ENCODE measurements around the gene AGO3.
A peak's percentile ranks its signal among the peaks of the same experiment; 100 is the strongest.

AGO3 gene

GRCh38 chr1:36098650-36099365 is 167.9 kb downstream of the AGO3 start:
- no peak for DNase-seq

DNA sequence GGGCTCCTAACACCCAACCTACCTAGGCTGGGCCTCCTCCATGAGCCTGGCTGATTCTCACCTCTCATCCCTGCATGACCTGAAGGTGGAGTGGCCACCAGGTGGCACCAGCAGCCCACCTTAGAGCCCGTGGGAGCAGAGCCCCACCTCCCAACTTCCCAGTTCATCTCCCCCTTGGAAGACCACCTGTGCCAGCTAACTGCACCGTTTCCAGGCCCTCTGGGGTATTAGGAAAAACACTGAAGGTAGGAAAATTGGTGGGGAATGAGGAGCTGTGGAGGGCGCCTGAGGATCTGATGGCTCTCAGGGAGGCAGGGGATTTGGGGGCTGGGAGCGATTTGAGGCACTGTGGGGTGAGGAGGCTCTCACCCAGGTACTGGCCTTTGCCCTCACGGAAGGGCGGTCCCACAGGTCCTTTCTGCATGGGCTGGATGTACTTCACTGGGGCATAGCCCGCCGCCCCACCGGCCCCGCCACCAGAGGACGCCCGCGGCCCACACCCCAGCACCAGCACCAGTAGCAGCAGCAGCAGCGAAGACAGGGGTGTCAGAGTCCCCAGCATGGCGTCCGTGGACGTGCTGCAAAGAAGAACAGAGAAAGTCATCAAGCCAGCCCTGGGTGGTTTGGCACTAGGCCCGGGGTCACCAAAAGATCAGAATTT is 168.9 kb downstream of the AGO3 start:
- peak; percentile 44 for DNase-seq

DNA sequence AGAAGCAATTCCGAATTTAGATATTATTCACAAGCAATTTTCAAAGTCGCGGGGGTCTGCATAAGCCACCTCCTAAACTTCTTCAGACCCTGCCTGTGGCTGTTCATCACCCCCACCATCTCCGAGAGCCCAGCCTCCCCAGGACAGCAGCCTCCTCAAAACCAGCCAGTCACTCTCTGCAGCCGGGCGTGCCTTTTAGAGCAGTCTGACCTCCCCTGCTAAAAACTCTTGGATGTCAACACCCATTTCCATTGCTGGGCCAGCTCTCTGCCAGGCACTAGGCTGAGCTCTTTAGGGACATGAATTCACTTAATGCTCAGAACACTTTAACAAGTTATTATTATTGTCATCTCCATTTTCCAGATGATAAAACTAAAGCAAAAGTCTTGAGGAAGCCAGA is 169.5 kb downstream of the AGO3 start:
- DNase-seq: no peak

DNA sequence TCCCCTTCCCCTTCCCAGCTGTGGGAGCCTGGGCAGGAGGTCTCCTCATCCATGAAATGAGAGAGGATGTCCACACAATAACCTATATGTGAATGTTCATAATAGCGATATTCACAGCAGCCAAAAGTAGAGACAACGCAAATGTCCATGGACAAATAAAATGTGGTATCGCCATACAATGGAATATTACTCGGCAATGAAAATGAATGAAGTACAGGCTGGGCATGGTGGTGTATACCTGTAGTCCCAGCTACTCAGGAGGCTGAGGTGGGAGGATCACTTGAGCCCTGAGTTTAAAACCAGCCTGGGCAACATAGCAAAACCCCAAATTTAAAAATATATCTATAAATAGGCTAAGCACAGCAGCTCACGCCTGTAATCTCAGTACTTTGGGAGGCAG is 170.6 kb downstream of the AGO3 start:
- no peak for DNase-seq

- DNase-seq: no peak
These were observed 175.4 kb downstream of the AGO3 start for GRCh38 chr1:36106269-36106668.

DNA sequence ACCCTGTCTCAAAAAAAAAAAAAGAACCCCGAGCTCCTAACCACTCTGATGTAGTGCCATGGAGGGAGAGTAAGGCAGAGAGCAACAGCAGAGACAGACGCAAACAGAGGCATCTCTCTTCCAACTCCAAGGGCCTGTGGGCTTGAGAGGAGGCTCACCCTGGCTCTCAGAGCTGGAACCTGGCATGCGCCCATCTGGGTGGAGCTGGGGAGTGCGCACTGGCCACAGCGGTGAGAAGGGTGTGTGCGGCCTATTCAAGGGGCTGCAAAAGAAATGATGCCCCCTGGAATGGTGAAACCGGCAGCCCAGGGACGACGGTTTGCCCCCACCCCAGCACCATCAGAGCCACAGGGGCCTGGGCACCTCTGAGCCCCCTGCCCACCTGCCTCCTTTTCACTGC is 176.5 kb downstream of the AGO3 start:
- DNase-seq: no peak

DNA sequence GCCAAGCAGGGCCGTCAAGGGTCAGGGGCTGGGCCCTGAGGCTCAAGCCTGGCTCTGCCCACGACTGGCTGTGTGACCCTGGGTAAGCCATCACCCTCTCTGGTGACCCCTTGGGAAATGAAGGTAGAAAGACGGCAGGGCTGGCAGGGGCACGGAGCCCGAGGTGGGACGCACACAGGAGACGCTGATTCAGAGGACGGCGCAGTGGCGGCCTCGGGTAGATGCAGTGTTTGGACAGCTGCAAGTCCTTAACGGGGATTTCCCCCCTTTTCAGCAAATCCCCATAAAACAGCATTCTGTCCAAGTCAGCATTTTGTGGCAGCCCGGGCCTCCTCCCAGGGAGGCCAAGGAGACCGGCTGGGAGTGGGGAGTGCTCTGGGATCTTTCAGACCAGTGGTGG is 177.4 kb downstream of the AGO3 start:
- no peak for DNase-seq

GRCh38 chr1:36109041-36109679 is 178.3 kb downstream of the AGO3 start:
- DNase-seq: peak; percentile 53

DNA sequence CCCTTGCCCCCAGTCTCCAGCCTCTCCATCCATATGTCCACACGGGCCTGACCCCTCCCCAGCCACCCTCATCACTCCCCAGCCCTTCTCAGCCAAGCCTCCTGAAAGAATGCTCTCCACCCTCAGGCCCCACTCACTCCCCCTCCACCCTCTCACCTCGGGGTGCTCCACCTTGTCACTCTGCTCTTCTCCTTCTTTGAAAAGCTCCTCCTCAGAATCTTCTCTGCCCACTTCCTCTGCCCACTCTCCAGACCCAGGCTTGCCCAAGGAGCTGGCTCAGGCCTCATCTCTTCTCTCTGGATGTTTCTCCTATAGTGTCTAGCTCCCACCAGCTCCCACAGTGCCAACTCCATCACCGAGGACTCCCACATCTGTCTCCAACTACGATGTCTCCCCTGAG is 180.2 kb downstream of the AGO3 start:
- no peak for DNase-seq

DNA sequence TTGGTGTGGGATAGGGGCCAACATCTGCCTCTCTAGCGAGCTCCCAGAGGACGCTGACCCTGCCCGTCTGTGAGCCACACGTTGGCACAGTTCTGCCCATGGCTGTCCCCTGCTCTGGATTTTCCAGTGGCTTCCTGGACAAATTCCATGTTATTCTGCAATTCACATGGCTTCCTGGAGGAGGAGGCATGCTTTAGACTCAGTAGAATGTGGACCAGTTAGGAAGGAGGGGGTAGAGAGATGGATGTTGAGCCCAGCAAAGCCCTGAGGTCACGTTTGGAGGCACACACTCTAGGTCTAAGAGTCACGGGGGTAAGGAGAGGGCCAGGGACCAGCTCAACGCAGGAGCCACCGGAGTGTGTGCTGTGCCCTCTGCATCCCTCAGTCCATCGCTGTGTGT is 181.9 kb downstream of the AGO3 start:
- DNase-seq: no peak

DNA sequence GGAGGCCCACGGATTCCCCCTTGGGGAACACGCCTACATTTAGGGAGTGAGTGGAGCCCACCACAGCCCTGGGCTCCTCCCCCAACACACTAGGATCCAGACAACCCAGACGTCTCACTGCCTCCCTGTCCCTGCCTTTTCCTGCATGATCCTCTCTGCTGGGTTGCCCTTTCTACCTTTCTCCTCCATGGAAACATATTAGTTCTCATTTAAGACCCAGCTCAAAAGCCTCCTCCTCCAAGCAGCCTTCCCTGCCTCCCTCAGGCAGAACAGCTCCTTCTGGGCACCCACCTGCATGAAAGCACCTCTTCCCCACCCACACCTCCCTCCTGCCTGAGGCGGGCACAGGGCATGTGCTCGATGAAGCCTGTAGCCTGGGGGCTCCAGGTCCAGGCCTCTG is 183.5 kb downstream of the AGO3 start:
- no peak for DNase-seq

GRCh38 chr1:36115200-36115669 is 184.3 kb downstream of the AGO3 start:
- DNase-seq: no peak

GRCh38 chr1:36115931-36116330 is 185.0 kb downstream of the AGO3 start:
- DNase-seq: no peak

- DNase-seq: no peak
These were observed 186.0 kb downstream of the AGO3 start for GRCh38 chr1:36116901-36117300.

DNA sequence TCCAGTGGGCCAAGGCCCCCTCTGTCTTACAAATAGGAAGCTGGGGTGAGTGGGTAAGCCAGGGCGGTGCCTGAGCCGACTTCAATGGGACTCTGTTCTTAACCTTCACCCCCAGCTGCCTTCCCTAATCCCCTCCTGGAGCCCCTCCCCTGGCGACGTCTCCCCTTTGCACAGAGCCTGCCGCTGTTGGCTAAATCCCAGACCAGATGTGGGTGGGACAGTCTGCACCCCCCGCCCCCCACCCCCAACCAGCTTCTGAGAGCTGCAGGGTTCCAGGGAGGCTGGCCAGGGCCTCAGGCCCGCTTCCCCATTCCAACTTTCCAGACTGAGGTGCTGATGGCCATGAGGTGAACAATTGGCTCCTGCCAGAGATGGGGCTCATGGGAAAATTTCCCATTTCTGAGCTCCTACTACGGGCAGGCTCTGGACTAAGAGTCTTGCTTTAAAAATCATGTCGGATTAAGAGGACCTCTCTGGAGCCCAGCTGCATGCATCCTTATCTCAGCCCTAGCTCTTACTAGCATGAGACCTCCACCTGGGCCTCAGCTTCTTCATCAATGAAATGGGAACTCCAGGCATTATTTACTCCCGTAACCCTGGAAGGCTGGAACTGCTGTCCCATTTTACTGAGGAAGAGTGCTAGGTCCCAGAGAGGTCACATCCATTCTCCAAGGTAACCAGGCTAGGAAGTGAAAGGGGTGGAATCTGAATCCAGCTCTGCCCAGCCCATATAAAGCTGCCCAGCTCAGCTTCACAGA is 187.7 kb downstream of the AGO3 start:
- DNase-seq: no peak

GRCh38 chr1:36119456-36119855 is 188.6 kb downstream of the AGO3 start:
- no peak for DNase-seq
